ENCODE data around the gene CDH26.
"Not testable (repeated sequence)": the region's sequence is repeated elsewhere in the genome, so short reads cannot be mapped to it uniquely, and the experiment has no call there.

The CDH26 gene

DNA sequence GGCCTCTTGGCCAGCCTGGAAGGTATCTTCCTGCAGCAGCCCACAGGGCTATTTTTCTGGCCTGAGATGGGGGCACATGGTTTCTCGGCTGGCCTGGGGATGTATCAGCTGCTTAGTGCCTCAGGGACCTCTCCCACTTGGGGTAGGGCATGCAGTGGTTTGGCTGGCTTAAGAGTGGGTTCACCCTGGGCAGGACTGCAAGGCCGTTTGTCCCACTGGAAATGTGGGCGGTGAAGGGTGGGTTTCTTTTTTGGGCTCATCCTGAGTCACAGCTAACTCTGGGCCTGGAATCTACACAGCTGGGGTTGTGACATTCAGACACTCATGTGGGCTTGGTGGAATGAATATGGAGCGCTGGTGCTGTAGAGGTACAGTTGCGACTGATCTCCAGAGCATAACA, 62.0 kb downstream of the CDH26 start:
- DNase-seq: no peak

DNA sequence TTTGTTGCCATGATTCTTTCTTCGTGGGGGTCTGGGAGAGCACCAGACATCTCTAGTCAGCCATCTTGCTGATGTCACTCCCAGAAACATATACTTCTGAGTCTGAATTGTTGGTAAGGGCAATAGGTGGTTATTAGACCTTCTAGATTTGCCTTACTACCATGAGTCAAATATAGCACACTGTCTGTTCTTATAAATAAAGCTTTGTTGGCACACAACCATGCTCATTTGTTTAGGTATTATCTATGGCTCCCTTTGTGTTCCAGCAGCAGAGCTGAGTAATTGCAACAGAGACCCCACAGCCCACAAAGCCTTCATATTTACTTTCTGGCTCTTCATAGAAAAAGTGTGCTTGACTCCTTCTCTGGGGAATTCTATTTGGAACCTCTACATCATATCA, 62.9 kb downstream of the CDH26 start:
- DNase-seq: no peak

DNA sequence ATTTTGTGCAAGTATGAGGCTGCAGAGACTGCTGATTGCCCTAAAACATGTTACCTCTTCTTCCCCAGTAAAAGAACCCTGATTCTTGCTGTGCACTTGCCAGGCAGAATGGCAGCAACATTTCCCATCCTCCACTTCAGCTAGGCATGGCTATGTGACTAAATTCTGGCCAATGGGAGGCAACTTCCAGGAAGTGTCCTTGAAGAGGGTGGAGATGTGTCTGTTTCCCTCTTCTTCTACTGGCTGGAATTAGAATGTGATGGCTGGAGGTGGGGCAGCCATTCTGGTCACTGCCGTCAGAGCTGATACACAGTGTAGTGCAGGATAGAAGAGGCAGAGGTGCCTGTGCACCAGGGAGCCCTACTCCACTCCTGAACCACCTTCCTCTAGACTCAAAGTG, 64.6 kb downstream of the CDH26 start:
- DNase-seq: no peak

DNA sequence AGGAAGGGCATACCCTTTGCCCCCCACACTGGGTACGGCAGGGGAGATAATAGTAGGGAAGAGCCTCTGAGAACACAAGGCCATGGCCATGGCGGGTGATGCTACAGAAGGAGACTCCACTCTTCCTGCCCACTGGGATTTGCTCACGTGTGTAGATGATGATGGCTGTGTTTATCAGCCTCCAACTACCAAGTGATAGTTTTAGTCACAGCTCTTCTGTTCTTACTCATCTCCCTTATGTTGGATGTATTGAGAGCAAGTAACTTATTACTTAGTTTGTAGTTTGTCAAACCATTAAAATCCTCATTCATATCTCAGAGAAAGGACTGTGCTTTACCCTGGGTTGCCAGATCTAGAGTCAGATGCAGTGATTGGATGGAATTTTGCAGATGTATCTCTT, 66.0 kb downstream of the CDH26 start:
- DNase-seq: no peak

DNA sequence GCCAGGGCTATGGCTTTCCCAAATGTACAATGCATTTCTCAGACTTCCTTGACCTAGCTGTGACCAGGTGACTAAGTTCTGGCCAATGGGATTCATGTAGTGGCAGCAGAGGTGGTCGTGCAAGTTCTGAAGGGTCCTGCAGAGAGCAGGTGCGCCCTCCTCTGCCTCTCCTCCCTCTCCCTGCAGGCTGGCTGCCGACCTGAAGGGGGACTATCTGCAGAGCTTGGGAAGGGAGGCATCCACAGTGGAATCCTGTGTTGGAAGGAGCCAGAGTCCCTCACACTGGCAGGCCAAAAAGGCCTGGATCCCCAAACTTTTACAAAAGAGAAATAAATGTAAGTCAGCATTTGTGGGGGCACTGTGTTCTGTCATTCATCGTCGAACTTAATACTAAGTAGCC, 66.6 kb downstream of the CDH26 start:
- DNase-seq: no peak

DNA sequence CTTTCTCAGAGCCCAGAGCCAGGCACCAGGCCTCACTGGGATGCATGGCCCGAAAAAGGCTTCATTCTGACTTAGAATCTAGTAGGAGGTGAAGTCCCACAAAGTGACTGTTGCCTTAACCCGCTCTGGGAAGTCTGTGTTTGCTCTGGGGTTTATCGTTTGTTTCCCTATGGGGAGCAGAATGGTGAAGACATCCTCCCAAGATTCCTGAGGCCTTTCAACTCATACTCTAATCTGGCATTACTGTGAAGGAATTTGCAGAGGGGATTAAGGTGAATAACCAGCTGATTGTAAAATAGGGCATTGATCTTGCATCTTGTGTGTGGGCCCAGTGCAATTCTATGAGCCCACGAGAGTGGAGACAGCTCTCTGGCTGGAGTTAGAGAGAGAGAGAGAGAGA, 67.8 kb downstream of the CDH26 start:
- no peak for DNase-seq

DNA sequence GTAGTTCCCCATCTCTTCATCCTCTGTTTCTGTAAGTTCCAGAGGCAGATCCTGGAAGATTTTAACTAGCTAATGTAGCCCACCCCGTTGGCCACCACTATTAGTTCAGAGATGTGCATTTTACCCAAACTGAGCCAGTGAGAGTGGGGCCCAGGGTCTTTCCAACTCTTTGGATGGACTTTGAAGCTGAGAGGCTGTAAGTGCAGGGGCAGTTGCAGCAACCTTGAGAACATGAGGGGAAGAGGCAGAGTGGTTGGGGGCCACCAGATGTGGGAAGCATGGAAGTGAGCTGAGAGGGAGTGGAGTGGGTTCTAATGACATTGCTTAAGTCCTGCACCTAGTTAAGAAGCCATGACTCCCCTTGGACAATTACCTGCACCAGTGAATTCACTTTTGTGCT, 72.2 kb downstream of the CDH26 start:
- DNase-seq: no peak

DNA sequence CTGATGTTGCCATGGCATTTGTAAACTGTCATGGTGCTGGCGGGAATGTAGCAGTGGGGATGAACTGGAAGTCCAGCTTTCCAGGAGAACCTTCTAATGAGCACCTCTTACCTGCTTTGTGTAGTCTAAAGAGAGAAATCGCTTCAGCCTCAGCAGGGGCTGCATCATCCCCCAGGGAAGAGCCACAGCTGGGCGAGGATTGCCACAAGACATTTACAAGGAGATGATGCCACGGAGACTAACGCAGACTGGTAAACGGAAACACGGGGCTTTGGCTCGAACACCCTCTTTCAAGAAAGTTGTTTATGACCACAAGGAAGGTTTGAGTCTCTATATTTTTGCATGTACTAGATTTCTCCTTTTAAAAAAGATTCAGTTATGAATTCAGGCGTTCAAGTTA, 72.9 kb downstream of the CDH26 start:
- DNase-seq: no peak

DNA sequence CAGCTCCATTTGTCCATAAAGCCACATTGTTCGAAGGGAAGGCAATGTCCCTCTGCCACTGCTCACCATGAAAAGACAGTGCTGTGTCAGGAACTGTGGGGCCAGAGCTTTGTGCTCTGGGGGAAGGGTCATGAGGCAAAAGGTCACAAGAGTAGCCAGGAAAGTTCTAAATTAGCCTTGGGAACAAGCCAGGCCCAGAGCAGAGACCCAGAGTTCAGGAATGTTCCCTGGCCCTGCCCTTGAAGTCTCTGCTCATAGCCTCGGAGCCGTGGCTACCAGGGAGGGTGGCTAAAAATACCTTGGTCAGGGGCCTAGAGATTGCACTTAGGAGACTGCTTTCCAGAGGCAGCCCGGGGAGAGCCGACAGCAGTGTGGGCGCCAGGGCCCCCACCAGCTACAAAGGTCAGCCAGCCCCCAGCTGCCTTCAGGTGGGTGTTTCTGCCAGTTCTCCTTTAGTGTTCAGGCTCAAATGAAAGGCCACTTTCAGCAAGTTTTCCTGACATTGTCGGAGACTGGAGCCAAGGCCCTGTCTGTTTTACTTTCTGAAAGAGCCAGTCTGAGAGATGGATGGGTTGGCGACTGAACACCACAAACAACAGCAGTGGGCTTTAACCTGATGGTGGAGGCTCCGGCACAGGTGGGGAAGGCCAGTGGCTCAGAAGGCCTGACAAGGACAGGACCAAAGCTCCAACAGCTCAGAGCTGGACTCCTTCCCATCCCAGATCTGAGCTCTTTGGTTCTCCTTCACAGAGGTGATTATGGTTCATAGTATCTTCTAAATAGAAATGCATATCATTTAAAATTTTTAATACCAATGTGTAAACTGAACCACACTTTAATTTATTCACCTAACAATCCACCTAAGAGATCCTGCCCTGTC, 76.2 kb downstream of the CDH26 start:
- no peak for DNase-seq

DNA sequence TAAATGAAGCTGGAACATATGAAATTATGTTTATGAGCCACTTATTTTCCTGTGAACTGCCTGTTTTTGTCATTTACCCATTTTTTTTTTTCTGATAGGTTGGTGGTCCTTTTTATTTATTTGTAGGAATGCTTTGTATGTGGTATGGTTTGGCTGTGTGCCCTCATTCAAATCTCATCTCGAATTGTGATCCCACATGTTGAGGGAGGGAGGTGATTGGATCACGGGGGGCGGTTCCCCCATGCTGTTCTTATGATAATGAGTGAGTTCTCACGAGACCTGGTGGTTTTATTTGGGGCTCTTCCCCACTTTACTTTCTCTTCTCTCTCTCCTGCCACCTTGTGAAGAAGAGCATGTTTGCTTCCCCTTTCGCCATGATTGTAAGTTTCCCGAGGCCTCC, 77.3 kb downstream of the CDH26 start:
- DNase-seq: no peak

DNA sequence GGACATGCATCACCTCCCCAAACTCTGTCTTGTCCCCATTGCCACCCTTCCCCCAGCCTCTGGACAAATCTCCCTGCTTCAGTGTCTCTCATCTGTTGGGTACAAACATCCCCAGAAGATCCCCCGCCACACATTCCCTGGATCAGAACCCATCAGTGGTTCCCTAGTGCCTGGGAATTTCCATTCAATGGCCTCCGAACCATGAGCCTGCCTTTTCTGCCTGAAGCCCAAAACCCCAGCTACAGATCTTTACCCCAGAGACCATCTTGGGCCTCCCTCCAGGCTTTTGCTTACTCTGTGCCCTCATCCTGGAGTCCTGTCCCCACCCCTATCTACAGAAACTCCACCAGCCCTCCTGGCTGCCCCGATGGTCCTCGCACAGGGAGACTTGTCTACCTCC, 78.1 kb downstream of the CDH26 start:
- no peak for DNase-seq

DNA sequence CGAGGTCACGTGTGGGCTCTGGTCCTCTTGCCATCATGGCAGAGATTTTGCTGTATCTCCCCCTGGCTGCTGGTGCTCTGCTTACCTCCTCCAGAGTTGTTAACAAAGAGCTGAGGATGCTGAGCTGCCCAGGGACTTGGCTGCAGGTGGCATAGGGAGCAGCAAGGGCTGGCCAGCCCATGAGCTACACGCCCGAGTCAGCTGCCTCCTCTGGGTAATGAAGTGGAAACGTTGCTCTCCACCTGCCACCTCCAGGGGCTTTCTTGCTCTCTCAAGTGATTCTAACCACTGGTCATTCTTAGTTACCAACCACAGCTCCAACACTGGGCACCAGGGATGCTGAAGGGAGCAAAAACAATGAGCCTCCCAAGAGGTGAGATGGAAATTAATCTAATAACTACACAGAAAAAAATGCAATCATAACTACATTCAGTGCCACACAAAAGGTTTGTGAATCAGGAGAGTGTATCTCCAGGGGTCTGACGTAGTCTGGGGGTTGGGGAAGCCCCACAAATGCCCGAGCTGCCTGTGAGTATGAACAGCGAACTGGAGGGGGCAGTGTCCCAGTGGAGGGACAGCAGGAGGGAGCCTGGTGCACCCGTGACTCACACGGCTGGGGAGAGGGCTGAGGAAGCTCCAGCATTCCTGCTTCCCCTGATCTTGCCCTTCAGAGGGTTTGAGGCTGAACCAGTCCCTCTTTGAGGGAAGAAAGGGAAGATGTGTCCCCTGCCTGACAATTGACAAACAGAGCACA, 78.7 kb downstream of the CDH26 start:
- no peak for DNase-seq

DNA sequence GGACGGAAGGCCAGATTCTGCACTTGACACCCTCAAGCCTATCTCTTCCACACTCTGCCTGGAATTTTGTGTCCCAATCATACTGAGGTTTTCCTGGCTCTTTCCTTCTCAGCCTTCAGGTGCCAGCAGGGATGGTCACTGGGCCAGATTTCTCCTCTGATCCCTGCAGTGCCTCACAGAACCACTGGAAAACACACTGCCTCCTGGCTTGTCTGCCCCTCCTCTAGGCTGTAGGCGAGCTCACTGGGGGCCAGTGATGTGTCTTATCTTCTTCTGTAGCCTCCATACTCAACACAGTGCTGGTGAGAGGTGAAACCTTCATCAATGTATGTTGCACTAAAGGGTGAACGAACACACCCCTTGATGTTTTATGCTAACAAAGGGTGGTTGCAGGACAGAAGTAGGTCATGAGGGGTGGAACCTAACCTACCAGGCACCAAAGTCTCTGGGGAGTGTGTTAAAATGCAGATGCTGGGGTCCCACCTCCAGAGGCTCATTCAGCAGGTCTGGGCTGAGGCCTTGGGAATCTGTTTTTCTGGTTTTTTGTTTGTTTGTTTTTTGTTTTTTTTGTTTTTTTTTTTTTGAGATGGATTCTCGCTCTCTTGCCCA, 80.3 kb downstream of the CDH26 start:
- no peak for DNase-seq

DNA sequence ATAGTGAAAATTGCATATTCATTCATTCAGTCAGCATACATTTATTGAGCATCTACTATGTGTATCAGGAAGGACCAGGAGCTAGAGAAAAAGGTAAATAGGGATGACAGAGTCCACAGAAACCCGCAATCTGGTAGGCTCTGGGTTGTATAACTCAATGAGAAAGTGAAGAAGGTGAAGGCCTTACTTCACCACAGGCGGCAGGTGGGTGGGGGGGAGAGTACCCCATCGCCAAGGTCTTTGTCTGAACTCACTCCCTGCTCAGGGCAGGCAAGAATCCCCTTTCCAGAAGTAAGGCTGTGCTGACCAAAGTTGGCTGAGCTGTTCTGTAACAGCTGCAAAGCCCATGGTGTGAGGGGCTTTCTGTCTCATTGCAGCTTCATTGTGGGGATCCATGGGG, 81.3 kb downstream of the CDH26 start:
- no peak for DNase-seq

DNA sequence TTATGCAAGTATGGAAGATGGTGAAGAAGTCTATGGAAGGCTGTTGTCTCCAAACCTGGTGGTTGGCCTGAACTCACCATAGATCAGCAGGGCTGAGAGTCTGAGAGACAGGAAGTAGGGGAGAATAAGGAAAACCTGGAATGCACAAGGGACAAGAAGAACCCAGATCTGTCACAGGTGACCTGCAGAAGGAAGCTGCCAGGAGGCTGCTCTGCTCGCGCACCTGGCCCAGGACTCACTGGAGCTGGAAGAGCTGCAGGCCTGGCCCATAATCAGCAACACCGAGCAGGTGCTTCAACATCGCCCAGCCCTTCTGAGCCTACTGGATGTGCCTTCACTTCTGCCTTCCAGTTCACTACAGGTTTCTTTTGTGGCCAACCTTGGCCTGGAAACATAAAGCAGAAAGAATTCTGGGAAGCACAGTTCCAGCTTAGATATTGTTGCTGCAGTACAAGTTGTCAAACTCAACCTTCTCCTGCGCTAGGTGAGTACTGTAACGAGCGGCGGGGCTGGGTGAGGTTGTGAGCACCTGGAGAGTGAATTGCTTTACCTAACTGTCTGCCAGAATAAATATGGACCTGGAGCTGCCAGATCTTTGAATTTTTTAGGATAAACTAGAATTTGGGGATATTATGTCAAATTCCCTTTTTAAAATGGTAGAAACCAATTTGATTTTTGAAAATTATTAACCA, 82.4 kb downstream of the CDH26 start:
- no peak for DNase-seq

DNA sequence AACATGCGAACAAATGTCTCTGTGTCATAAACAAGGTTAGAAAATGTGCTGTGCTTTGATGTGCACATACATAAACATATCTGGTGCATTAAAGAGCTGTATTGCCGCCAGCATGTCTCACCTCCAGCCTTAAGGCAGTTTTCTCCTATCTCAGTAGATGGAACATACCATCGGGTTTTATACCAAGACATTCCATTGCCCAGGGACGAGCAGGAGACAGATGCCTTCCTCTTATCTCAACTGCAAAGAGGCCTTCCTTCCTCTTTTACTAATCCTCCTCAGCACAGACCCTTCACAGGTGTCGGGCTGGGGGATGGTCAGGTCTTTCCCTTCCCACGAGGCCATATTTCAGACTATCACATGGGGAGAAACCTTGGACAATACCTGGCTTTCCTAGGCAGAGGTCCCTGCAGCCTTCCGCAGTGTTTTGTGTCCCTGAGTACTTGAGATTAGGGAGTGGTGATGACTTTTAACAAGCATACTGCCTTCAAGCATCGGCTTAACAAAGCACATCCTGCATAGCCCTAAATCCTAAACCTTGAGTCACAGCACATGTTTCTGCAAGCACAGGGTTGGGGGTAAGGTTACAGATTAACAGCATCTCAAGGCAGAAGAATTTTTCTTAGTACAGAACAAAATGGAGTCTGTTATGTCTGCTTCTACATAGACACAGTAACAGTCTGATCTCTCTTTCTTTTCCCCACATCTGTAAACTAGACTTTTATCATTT, 83.4 kb downstream of the CDH26 start:
- DNase-seq: not testable (repeated sequence)

DNA sequence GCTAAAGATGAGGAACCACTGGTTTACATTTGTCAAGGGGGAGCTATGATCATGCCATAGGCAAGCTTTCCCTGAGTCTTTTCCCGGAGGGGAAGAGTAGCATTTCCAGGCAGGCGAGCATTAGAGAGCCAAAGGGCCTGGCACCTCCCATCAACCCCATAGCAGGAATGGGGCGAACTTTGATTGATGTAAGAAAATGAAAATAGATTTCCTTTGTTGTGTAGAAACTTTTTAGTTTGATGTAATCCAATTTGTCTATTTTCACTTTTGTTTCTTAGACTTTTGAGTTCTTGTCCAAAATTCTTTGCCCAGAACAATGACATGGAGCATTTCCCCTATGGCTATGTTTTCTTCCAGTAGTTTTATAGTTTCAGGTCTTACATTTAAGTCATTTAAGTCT, 85.2 kb downstream of the CDH26 start:
- DNase-seq: no peak

DNA sequence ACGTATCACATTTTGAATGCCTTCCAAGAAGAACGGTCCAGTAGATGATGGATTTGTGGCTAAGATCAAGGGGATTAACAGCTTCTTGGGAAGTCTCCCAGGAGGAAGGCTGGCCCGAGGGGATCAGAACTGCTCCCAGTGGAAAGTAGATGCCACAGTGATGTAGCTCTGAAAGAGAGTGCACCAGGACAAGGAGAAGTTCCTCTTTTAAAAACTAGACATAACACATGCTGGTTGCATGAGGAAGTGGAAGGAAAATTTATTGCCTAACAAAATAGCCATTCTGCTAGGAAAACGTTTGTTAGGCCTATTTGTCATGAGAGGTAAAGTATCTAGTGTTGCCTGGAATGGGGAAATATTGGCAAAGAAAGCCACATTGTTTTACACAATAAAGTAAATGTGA, 87.8 kb downstream of the CDH26 start:
- DNase-seq: no peak

DNA sequence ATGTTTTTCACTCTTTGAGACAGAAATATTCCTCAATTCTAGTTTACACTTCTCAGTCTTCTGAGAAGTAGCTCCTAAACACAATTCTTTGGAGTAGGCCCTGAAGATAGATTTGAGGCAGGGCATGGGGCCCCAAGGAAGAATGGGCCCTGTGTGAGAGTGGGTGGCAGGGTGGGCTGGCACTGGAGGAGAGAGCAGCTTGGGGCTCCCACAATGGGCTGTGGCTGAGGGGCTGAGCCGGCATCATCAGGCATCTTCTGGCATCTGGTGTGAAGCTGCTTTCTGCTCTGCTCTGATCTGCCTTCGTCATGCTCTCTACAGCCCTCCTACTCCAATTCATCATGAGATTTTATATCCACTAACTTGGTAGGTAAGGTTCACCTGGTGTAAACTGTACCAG, 88.2 kb downstream of the CDH26 start:
- DNase-seq: no peak

DNA sequence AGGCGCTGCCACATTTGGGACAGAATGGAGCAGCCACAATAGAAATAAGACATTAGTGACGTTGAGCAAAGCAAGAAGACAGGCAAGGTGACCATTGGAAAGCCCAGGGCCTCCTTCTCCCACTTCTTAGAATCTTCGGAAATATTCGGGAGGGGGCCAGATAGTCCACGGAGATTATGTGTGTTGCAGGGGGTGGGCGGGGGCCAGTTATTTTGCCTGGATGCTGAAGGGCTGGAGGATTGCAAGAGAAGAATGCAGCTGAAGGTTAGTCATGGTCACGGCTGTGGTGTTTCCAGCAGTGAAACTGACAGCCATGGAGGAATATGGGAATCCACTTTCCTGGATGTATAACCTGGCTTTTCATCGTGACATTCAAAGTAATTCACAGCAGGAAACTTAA, 88.6 kb downstream of the CDH26 start:
- no peak for DNase-seq

DNA sequence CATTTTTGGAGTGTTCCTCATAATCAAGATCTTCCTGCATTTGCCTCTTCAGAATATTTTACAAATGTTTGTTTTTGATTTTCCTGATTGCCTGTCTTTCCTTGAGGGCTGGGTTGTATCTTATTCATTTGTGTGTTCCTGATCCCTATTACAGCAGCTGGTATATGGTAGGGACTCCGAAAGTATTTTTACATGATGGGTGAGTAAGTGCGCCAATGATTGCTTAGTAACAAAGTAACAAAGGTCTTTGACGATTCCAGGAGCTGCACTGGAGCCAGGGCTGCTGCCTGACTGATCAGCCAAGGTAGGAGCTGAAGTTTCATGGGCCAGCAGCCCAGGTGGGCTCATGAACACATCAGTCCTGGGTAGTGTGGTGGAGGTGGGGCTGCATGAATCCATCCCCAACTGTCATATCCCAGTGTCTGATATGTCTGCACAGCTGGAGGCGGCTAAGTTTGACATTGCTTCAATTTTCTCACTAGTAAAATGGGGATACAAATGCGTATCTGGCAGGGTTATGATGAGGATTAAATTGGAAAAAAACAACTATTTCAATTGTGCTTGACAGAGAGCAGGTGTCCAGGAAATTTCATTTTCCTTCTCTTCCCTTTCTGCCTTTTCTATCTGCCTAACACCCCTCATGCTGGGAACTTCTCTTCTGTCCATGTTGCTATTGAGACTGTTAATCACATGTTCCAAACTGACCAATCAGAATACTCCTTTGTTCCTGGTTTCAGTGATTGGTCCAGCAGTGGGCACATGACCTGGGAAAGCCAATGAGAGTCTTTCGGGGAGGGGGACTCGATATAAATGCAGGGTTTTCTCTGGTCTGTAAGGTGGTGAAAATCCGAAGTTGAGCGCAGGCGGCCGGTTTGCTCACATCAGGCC, 90.7 kb downstream of the CDH26 start:
- no peak for DNase-seq

DNA sequence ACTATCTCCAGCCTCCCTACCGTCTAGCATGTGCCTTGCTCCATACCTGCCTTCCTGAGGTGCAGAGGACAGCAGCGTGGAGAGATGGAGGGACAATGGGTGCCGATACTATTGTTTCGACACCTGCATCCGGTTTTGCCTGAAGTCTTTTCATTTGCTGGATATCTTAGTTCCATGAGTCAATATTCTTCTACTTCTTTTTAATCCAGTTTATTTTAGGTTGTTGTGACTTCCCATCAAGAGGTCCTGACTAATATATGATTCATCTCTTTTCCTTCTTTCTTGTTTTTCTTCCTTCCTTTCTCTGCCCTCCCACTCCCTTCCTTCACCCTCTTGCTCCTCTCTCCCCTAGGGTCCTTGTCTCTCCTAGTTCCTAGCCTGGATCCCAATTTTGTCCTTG, 91.4 kb downstream of the CDH26 start:
- no peak for DNase-seq
